Embryonic facial prominence (tissue), 1 donor: ENCODE results near the gene CUBN.

Experiments used
- DNase-seq: peaks from one replicate; pipeline ENCODE4 v3.0.0-alpha.2; 2016; ENCODE audit errors: extremely low spot score

Gene CUBN

DNA sequence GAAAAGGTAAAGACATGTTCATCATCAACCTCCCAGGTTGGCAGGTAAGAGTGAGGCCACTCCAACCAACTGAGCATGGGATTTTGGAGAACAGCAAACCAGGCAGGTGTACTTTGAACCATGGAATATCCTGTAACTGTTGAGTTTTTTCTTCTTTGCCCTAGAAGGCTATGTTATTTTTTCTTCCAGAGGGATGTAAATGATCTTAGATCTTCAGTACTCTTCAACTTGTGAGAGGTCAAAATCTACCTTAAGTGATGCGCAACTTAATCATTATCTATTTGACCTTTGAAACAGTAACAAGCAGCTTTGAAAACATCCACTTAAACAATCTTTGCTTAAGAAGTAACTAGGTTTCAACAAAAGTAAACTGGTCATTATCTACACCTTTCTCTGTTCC, at the start of gene CUBN:
Gene CUBN, minus strand, starts transcription at position 71 of the 400 bp plus-strand sequence. Its CDS starts 46 bp downstream, at position 25.
- no peak for DNase-seq

- DNase-seq = no peak
These were observed 49.4 kb upstream of the CUBN start for GRCh38 chr10:17179002-17179401.

DNA sequence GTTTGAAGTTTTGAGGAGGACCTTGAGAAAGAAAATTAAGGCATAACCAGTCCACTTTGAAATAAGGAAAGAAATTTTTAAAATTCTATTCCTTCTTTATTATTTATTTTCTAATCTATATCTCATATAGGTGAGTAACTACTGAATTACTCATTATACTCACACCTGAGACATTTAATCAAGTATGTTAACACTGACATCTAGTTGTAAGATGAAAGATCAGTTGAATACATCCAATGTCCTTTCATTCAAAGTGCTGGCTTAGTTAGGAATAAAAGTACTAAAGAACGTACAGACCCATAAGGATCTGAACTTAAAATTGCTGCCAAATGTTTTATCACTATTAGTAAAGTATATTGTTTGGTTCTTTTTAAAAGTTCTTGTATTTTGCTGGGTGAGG, 48.4 kb upstream of the CUBN start:
- no peak for DNase-seq

- DNase-seq = no peak
These were observed 47.4 kb upstream of the CUBN start for GRCh38 chr10:17177014-17177413.

GRCh38 chr10:17176091-17176490, 46.5 kb upstream of the CUBN start:
- no peak for DNase-seq

GRCh38 chr10:17175551-17175950, 45.9 kb upstream of the CUBN start:
- no peak for DNase-seq

DNA sequence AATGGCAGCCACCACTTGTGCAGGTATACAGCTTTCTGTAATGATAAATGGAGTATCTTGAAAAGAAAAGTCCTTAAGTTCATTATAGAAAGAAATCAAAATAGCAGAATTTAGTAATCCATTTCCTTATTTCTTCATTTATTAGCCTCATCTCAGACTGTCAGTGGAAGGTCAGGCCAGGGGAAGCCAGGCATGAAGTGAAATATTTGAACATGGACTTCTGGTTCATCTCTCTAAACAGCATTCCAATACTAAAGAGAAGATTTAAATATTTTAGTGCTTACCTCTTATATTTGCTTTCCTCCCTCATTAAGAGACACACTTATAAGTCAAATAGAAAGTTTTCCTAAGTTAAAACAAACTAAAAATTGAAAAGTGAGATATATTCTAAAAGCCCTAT, 45.0 kb upstream of the CUBN start:
- DNase-seq = no peak

GRCh38 chr10:17171141-17171641, 41.6 kb upstream of the CUBN start:
- DNase-seq = no peak

- DNase-seq = no peak
These were observed 40.2 kb upstream of the CUBN start for GRCh38 chr10:17169803-17170202.

- DNase-seq = no peak
These were observed 37.1 kb upstream of the CUBN start for GRCh38 chr10:17166699-17167098.

DNA sequence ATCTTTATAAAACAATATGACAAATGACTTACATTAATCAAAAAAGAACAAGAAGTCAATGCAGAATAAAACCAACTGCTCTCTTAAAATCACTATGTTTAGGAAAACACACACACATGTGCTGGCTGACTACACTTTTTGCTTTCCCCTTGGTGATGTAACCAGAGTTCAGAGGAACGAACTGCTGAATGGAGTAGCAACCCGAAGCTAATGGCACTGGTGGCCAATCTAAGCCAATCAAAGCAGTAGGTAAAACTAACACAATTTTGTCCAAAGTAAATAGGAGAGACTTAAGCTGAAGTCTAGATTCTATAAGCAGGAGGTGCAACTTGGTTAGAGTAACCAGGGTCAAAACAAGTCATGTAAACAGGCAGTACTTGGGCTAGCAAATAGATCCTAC, 33.2 kb upstream of the CUBN start:
- no peak for DNase-seq

GRCh38 chr10:17161775-17162174, 32.2 kb upstream of the CUBN start:
- DNase-seq = no peak

DNA sequence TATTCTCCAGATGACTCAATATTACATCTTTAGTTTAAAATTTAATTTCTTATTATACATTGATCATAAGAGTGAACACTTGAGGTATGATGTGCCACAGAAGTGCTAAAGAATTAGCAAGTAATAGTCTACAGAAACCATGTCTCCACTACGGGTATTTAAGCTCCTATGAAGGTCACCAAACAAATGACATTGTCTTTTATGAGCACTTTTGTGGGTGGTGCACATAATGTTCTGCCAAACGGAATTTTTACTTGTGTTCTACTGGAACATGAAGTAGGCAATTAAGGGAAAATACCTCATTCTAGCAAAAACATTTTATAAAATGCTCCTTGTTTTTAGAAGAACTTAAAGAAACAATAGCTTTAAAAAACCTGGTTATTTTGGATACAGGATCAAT, 27.4 kb upstream of the CUBN start:
- no peak for DNase-seq

GRCh38 chr10:17155826-17156225, 26.2 kb upstream of the CUBN start:
- no peak for DNase-seq

GRCh38 chr10:17154116-17154515, 24.5 kb upstream of the CUBN start:
- no peak for DNase-seq

- DNase-seq = no peak
These were observed 23.7 kb upstream of the CUBN start for GRCh38 chr10:17153321-17153720.

DNA sequence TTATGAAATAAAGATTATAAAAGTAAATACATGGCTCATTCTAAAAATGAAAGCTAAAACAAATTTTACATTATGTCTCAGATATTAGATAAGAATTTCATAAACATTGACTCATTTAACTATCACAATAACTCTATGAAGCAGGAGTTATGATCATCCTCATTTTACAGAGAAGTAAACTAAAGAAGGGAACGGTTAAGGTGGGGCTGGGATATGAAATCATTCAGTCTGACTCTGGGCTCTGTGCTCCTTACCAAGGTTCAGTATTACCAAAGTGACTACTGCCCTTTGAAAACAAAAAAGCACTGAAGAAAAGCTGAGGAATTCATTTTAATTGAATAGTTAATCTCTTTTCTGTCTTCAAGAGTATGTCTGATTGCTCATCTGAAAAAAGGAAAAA, 22.1 kb upstream of the CUBN start:
- no peak for DNase-seq

GRCh38 chr10:17147884-17148489, 18.4 kb upstream of the CUBN start:
- no peak for DNase-seq

DNA sequence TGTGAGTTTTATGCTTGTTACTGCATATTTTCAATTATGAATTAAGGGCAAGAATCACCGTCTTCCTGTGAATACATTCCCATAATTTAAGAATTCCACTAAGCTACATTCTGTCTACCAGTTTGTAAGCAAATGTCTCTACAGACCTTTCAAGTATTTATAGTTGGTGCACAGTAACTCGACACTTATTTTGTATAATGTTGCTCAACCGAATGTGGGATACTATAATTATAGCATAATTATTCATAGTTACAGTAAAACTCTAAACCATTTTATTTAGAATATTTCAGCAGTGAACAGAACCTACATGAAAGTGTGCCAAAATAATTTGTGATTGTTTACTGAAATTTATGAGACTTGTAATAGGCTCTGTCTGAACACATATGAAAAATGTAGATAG, 17.3 kb upstream of the CUBN start:
- DNase-seq = no peak

DNA sequence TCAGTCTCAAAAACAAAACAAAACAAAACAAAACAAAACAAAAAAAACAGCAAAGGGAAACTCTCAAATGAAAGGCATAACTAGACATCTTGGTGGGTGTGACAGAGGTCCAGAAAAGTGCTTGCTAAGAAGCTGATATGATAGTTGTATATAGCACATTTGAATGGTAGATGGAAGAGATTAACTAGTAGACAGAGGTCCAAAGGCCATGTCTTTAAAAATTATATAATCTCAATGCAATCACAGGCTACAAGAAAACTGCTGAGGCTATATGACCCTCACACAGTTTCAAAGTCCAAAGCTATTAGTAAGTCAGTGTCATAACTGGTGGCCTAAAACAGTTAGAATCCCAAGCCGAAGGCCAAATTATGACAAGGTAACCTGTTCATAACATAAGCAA, 15.6 kb upstream of the CUBN start:
- DNase-seq = no peak

GRCh38 chr10:17144757-17145156, 15.1 kb upstream of the CUBN start:
- DNase-seq = no peak

GRCh38 chr10:17144032-17144431, 14.4 kb upstream of the CUBN start:
- no peak for DNase-seq

DNA sequence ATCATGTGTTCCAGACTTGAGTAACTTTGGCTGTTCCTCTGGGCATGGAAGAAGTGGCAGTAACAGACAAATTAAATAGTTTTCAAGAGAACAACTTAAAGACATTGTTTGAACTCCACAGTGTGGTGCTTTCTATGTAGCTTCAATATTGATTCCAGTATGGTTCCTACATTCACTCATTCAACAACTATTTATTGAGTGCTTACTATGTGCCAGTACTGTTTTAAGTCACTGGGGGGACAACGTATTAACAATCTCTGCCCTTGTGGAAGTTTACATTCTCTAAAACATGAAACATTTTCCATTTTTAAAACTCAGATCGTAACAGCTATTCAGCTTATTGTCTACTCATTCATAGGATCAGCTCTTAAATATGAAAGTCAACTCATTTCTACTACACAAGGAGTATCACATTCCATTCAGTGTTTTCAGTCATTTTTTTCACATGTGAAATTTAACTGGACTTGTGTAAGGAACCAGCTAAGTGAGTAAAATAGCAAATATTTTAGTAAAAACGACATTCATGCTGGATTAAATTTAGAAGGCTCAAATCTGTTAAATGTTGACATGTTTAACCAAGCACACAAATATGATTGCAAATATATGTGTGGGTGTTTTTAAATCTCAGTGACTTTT, 13.6 kb upstream of the CUBN start:
- DNase-seq = no peak
